ENCODE data around the gene FOXP1.

The FOXP1 gene

DNA sequence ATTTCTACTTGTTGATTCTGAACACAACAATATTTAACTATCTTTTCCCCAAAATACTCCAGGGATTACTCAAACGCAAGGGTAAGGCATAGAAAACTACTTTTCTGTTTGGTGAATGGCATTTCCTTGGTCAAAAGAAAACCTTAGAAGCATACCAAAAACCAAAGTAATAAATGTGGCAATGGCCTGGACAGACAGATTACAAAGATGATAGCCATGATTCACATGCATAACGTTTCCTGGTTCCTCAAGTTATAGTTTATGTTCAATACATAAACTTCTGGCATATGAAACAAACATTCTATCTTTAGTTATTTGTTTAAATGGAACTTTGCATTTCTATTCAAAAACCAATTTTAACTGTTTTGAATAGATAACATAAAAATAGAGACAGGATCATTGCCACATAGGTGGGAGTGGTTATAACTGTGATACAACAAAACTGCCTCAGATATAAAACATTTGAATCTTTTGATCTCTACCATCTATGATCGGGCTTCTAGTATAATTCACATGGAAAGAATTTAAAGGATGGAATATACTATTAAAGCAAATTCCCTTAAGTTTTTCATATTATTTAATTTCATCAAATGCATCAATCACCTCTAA, 32.1 kb downstream of the FOXP1 start:
- Histone ChIP-seq H3K4me3 (ENCODE audit: low read length in 2 of 2) (no peak overlapping the region), H3K27ac (ENCODE audit: low read depth in 2 of 2, low read length in 2 of 2) (no peak overlapping the region), H3K4me1 (ENCODE audit: control insufficient read depth in 2 of 2, insufficient read depth in 2 of 2, low read length in 2 of 2) (peaks cover 0 to 4% of the 10 kb centered on the region in 2 donors), H3K27me3 (ENCODE audit: control insufficient read depth in 2 of 2, insufficient read depth in 2 of 2, low read length in 2 of 2) (no peaks in the 10 kb centered on the region), H3K9me3 (ENCODE audit: control insufficient read depth in 2 of 2, low read length in 2 of 2) (no peaks in the 10 kb centered on the region), H3K36me3 (ENCODE audit: control insufficient read depth in 2 of 2, insufficient read depth in 2 of 2, low read length in 2 of 2) (peaks cover 0 to 2% of the 10 kb centered on the region in 2 donors), H3K9ac (ENCODE audit: low read depth in 1 of 2, low read length in 2 of 2) (no peak overlapping the region)

DNA sequence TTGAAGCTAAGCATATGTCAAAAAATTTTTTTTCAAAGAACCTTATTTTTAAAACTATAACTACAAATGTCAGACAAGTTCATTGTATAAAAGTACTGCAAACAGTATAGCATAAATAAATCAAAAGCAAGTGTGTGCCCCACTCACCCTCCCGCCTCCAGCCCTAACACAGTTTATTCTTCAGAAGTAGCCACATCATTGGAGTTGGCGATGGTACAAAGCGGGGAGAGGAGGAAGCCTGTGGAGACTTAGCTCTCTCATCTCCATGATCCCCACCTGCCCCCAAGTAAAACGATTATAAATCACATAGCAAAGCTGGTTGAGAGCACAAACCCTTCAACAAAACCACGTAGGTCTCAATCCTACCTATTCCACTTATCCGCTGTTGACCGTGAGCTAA, 33.6 kb downstream of the FOXP1 start:
- Histone ChIP-seq H3K36me3 (ENCODE audit: control insufficient read depth in 2 of 2, insufficient read depth in 2 of 2, low read length in 2 of 2) (no peaks in the 10 kb centered on the region), H3K27ac (ENCODE audit: low read depth in 2 of 2, low read length in 2 of 2) (no peak overlapping the region)

DNA sequence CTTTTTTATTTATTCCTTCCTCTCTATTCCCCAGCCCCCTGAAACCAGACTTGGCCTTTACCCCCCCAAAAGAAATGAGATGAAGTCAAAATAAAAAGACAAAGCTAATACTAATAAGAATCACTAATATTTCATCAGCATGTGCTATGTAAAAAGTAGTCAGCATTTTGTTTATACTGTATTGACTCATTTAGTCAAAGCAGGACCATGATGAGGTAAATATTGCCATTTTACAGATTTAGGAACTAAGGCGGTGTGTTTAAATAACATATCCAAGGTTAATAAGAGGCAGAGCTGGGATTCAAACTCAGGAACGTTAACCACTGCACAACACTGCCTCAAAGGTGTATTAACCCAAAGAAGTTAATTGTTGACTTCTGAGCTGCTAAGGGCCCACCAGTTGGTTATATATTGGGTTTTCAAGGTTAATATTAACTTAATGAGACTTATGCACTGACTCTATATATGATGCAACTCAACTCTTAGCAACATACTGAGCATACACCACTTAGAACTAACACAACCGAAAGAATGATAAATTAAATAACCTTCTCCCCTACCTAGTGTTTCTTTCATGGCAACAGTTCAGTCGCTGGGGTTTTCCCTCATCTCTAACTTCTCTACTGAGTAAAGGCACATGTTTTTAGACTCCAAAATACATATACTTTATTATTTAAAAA, 34.7 kb downstream of the FOXP1 start:
- Histone ChIP-seq H3K9me3 (ENCODE audit: control insufficient read depth in 2 of 2, low read length in 2 of 2) (no peaks in the 10 kb centered on the region), H3K4me1 (ENCODE audit: control insufficient read depth in 2 of 2, insufficient read depth in 2 of 2, low read length in 2 of 2) (peaks cover 0 to 4% of the 10 kb centered on the region in 2 donors), H3K27me3 (ENCODE audit: control insufficient read depth in 2 of 2, insufficient read depth in 2 of 2, low read length in 2 of 2) (no peaks in the 10 kb centered on the region), H3K27ac (ENCODE audit: low read depth in 2 of 2, low read length in 2 of 2) (no peak overlapping the region), H3K4me3 (ENCODE audit: low read length in 2 of 2) (no peak overlapping the region), H3K36me3 (ENCODE audit: control insufficient read depth in 2 of 2, insufficient read depth in 2 of 2, low read length in 2 of 2) (no peaks in the 10 kb centered on the region), H3K9ac (ENCODE audit: low read depth in 1 of 2, low read length in 2 of 2) (no peak overlapping the region)

More for the DNA sequence above, 33.6 kb downstream of the FOXP1 start:
- H3K27me3 ChIP-seq (ENCODE audit: control insufficient read depth in 2 of 2, insufficient read depth in 2 of 2, low read length in 2 of 2), result no peaks in the 10 kb centered on the region
- H3K9ac ChIP-seq (ENCODE audit: low read depth in 1 of 2, low read length in 2 of 2), result no peak overlapping the region
- H3K4me1 ChIP-seq (ENCODE audit: control insufficient read depth in 2 of 2, insufficient read depth in 2 of 2, low read length in 2 of 2), result peaks cover 0 to 4% of the 10 kb centered on the region in 2 donors
- no peak overlapping the region for H3K4me3 ChIP-seq (ENCODE audit: low read length in 2 of 2)
- H3K9me3 ChIP-seq (ENCODE audit: control insufficient read depth in 2 of 2, low read length in 2 of 2), result no peaks in the 10 kb centered on the region

DNA sequence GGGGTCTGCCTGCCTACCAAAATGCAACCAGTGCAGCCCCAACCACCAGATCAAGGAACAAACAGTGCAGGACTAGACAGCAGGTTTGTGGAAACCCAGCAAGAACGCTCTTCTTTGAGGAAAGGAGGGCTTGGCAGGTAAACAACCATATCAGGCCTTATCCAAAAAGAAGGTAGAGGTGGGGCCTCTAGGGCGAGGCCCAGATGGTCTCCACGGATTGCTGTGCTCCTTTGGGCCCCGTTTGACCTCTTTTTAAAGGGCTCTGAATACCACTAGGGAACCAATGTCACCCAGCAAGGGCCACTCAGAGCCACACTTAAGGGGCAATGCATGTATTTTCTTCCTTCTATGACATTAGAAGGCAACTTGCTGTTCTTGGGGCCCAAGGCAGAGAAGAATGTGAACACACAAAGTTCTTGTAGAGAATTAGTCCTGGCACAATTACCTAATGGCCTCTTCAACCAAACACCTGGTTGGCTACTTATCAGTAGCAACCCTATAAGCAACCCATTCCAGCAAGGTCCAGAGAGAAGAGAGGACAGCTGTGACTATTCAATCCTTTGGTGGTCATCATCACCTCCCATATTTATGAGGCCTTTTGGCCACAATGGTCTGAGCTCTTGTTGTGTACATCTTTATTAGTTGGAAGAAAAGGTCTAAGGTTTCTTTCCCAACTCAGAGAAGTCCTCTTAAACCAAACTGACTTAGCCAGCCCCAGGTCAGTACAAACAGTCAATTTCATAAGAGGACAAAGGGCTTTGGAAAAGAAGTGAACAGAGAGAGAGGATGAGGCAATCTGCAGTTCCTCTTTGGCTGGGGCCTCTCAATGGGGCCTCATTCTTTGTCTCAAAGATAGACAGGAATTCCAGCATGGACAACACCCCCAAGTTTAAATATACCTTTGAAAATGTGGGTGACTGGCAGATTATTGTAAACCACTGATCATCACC, 36.0 kb downstream of the FOXP1 start:
- Histone ChIP-seq H3K27ac (ENCODE audit: low read depth in 2 of 2, low read length in 2 of 2) (peak overlapping the region in 1 of 2 donors; percentile 25), H3K4me1 (ENCODE audit: control insufficient read depth in 2 of 2, insufficient read depth in 2 of 2, low read length in 2 of 2) (peaks cover 5 to 12% of the 10 kb centered on the region in 2 donors), H3K27me3 (ENCODE audit: control insufficient read depth in 2 of 2, insufficient read depth in 2 of 2, low read length in 2 of 2) (no peaks in the 10 kb centered on the region), H3K9me3 (ENCODE audit: control insufficient read depth in 2 of 2, low read length in 2 of 2) (no peaks in the 10 kb centered on the region), H3K4me3 (ENCODE audit: low read length in 2 of 2) (no peak overlapping the region), H3K36me3 (ENCODE audit: control insufficient read depth in 2 of 2, insufficient read depth in 2 of 2, low read length in 2 of 2) (no peaks in the 10 kb centered on the region), H3K9ac (ENCODE audit: low read depth in 1 of 2, low read length in 2 of 2) (no peak overlapping the region)

DNA sequence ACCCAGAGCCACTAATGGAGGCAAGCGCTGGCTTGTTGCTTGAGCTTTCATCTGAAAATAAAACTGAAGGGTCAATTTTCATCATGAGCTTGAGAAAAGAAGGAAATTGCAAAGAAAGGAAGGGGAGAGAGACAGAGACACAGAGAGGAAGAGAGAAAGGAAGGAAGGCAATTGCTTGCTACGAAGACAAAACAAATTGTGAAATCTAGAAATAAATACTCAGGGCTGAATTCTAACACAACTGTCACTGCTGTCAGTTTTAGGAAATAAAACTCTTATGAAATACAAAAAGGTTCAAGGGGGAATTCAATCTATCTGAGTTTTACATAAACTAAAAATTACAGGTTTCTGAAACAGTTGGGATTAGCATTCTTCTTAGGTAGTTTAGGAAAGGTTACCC, 36.7 kb downstream of the FOXP1 start:
- no peak overlapping the region for H3K9ac ChIP-seq (ENCODE audit: low read depth in 1 of 2, low read length in 2 of 2)
- H3K27me3 ChIP-seq (ENCODE audit: control insufficient read depth in 2 of 2, insufficient read depth in 2 of 2, low read length in 2 of 2), result no peaks in the 10 kb centered on the region
- no peaks in the 10 kb centered on the region for H3K9me3 ChIP-seq (ENCODE audit: control insufficient read depth in 2 of 2, low read length in 2 of 2)
- no peak overlapping the region for H3K27ac ChIP-seq (ENCODE audit: low read depth in 2 of 2, low read length in 2 of 2)
- no peaks in the 10 kb centered on the region for H3K36me3 ChIP-seq (ENCODE audit: control insufficient read depth in 2 of 2, insufficient read depth in 2 of 2, low read length in 2 of 2)
- no peak overlapping the region for H3K4me3 ChIP-seq (ENCODE audit: low read length in 2 of 2)
- H3K4me1 ChIP-seq (ENCODE audit: control insufficient read depth in 2 of 2, insufficient read depth in 2 of 2, low read length in 2 of 2), result peaks cover 12 to 17% of the 10 kb centered on the region in 2 donors

DNA sequence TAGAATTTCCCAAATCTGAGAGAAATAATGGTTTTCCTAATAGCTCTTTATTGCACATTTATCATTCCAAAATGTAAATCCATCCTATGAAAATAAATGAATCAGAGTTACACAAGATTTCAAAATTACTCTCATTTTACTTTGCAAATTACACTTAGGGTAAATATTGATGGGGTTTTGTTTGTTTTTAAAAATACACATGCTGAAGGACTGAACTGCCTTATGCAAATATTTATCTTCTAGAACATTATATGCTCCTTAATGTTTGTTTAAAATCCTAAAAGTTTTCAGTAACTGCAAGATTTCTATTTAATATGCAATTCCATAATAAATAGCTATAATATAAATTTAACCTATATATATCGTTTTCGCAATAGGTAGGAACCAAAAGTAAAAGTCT, 38.2 kb downstream of the FOXP1 start:
- Histone ChIP-seq H3K4me3 (ENCODE audit: low read length in 2 of 2) (no peak overlapping the region), H3K27me3 (ENCODE audit: control insufficient read depth in 2 of 2, insufficient read depth in 2 of 2, low read length in 2 of 2) (no peaks in the 10 kb centered on the region), H3K9me3 (ENCODE audit: control insufficient read depth in 2 of 2, low read length in 2 of 2) (no peaks in the 10 kb centered on the region), H3K36me3 (ENCODE audit: control insufficient read depth in 2 of 2, insufficient read depth in 2 of 2, low read length in 2 of 2) (no peaks in the 10 kb centered on the region), H3K9ac (ENCODE audit: low read depth in 1 of 2, low read length in 2 of 2) (no peak overlapping the region), H3K27ac (ENCODE audit: low read depth in 2 of 2, low read length in 2 of 2) (no peak overlapping the region), H3K4me1 (ENCODE audit: control insufficient read depth in 2 of 2, insufficient read depth in 2 of 2, low read length in 2 of 2) (peaks cover 14 to 27% of the 10 kb centered on the region in 2 donors)

DNA sequence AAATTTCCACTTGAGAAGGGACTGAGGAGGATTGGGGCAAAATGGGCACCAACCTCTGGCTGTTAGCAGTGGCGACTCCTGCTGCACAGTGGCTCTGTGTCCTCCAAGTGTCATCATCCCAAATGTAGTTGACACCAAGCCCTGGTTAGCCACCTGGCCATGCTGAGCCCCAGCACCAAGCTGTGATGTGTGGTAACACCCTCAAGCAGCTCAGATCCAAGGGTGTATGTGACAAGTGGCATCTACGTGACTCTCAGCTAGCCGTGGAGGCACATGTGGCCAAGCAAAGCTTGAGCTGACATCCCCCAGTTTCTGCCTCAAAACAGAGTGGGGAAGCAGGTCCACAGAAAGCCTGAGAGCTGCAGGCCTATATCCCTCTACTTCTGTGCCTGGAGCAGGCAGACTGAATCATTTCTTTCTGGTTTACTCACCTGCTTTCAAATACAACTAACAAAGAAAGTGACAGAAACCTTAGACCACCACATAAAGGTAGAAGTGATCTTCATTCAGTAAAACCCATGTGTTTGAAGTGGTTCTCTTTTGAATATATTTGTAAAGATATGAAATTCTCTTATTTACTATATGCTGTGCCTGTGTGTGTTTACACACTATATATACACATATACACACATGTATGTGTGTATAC, 40.0 kb downstream of the FOXP1 start:
- no peaks in the 10 kb centered on the region for H3K36me3 ChIP-seq (ENCODE audit: control insufficient read depth in 2 of 2, insufficient read depth in 2 of 2, low read length in 2 of 2)
- no peak overlapping the region for H3K4me3 ChIP-seq (ENCODE audit: low read length in 2 of 2)
- H3K27ac ChIP-seq (ENCODE audit: low read depth in 2 of 2, low read length in 2 of 2), result no peak overlapping the region
- no peak overlapping the region for H3K9ac ChIP-seq (ENCODE audit: low read depth in 1 of 2, low read length in 2 of 2)
- H3K4me1 ChIP-seq (ENCODE audit: control insufficient read depth in 2 of 2, insufficient read depth in 2 of 2, low read length in 2 of 2), result peaks cover 14 to 27% of the 10 kb centered on the region in 2 donors
- H3K9me3 ChIP-seq (ENCODE audit: control insufficient read depth in 2 of 2, low read length in 2 of 2), result no peaks in the 10 kb centered on the region
- no peaks in the 10 kb centered on the region for H3K27me3 ChIP-seq (ENCODE audit: control insufficient read depth in 2 of 2, insufficient read depth in 2 of 2, low read length in 2 of 2)

DNA sequence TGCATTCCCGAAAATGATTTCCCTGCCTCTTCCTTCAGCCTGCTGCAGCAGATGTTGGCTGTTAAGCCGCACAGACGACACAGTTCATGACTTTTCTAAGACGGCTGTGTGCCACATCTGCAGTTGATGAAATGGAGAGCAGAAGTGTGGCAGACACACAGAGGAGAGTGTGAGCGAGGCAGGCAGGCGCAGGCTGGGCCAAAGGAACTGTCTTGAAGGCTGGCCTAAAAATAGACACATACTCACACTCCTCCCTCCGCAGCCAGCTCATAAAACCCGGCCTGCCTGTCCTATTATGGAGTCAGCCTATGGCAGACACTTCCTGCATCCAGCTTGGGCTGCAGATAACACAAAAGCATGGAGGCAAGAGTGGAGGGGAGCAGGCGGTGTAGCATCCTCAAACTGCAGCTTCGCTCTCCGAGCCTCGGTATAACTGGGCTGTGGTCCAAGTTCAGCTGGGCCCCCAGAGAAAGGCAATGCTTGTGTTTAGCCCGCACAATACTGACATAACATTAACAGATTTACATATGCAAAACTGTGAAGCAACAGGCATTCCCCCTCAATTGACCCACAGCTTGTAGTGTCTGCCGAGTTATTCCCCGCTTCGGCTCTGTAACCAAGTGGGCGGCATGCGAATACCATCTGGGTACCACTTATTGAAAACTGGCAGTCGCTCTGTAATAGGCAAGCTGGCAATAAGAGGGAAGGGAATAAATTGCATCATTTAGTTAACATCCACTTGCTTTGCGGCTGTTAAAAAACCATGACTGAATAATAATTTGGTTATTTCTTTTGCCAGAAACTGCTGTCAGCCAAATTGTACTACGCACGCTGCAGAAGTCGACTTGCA, 40.8 kb downstream of the FOXP1 start:
- Histone ChIP-seq H3K4me1 (ENCODE audit: control insufficient read depth in 2 of 2, insufficient read depth in 2 of 2, low read length in 2 of 2) (peaks cover 14 to 27% of the 10 kb centered on the region in 2 donors), H3K27me3 (ENCODE audit: control insufficient read depth in 2 of 2, insufficient read depth in 2 of 2, low read length in 2 of 2) (no peaks in the 10 kb centered on the region), H3K9me3 (ENCODE audit: control insufficient read depth in 2 of 2, low read length in 2 of 2) (no peaks in the 10 kb centered on the region), H3K36me3 (ENCODE audit: control insufficient read depth in 2 of 2, insufficient read depth in 2 of 2, low read length in 2 of 2) (no peaks in the 10 kb centered on the region), H3K27ac (ENCODE audit: low read depth in 2 of 2, low read length in 2 of 2) (peak overlapping the region; percentile 67 to 69), H3K4me3 (ENCODE audit: low read length in 2 of 2) (peak overlapping the region; percentile 33 to 68), H3K9ac (ENCODE audit: low read depth in 1 of 2, low read length in 2 of 2) (peak overlapping the region; percentile 38 to 64)

DNA sequence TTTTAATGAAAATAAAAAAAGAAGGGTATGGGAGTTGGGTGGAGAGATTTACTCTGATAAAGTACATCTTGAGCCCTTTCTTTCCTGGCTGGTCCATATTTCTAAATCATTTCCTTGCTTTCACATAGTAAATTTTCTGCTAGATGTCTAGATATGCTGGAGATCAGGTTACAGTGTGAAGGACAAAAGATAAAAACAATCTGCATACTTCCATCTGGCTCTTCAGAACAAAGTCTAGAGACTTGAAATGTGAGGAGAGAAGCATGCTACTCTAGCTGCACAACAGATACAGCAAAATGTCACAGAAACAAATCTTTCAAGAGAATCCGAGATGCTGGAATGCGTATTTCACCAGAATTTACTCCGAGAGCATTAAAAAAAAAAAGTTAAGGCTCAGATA, 42.2 kb downstream of the FOXP1 start:
- H3K4me1 ChIP-seq (ENCODE audit: control insufficient read depth in 2 of 2, insufficient read depth in 2 of 2, low read length in 2 of 2), result peaks cover 14 to 23% of the 10 kb centered on the region in 2 donors
- H3K4me3 ChIP-seq (ENCODE audit: low read length in 2 of 2), result no peak overlapping the region
- no peak overlapping the region for H3K27ac ChIP-seq (ENCODE audit: low read depth in 2 of 2, low read length in 2 of 2)
- H3K9me3 ChIP-seq (ENCODE audit: control insufficient read depth in 2 of 2, low read length in 2 of 2), result no peaks in the 10 kb centered on the region
- no peaks in the 10 kb centered on the region for H3K36me3 ChIP-seq (ENCODE audit: control insufficient read depth in 2 of 2, insufficient read depth in 2 of 2, low read length in 2 of 2)
- no peaks in the 10 kb centered on the region for H3K27me3 ChIP-seq (ENCODE audit: control insufficient read depth in 2 of 2, insufficient read depth in 2 of 2, low read length in 2 of 2)
- H3K9ac ChIP-seq (ENCODE audit: low read depth in 1 of 2, low read length in 2 of 2), result no peak overlapping the region

Measured in mucosa of rectum (tissue), 2 donors.